Natural killer cell treated with Interleukin-12 subunit alpha and Interleukin-12 subunit beta and Interleukin-15 and Interleukin-18, amount 100 ng/mL, for 72 hours (primary cell): ENCODE measurements around the gene CDH2. TPM values are rescaled to one million over a fixed set of nuclear protein-coding genes. Genes with fewer than 3 reads are reported as not detected.

ENCODE experiments used
- ATAC-seq, 2 donors: fragments of 150-1000 bp; cut with Tn5 transposase in 1 of 2; sonication (Bioruptor Pico), chemical (Tn5 transposase) in 1 of 2; 2 replicates each; pipeline ENCODE4 v1.10.0; 2021
- DNase-seq: peaks from one replicate; pipeline ENCODE4 v3.0.0; 2022; ENCODE audit warnings: low spot score
- H3K27ac Mint-ChIP-seq, 2 donors: 1 replicate in 1 of 2; 2 replicates in 1 of 2; pipeline ENCODE4 v1.8.0; 2022; ENCODE audit warnings: mixed read lengths in 2 of 2, mild to moderate bottlenecking in 1 of 2, moderate library complexity in 1 of 2
- H3K27me3 Mint-ChIP-seq, 2 donors: 1 replicate in 1 of 2; 2 replicates in 1 of 2; pipeline ENCODE4 v1.8.0; 2022; ENCODE audit warnings: mixed read lengths in 2 of 2
- H3K36me3 Mint-ChIP-seq: one replicate; pipeline ENCODE4 v1.8.0; 2022; ENCODE audit warnings: mixed read lengths
- H3K4me1 Mint-ChIP-seq, 2 donors: 1 replicate in 1 of 2; 2 replicates in 1 of 2; pipeline ENCODE4 v1.8.0; 2022; ENCODE audit warnings: low read depth in 2 of 2, mixed read lengths in 2 of 2, mild to moderate bottlenecking in 1 of 2
- H3K4me3 Mint-ChIP-seq: one replicate; pipeline ENCODE4 v1.8.0; 2022; ENCODE audit warnings: mixed read lengths
- H3K9me3 Mint-ChIP-seq: 2 replicates; pipeline ENCODE4 v1.8.0; 2022; ENCODE audit warnings: mixed read lengths
- total RNA-seq, 2 donors: library from RNA; stranded (reverse); gene quantifications; one replicate each; pipeline ENCODE4 v1.2.3, GENCODE V29; 2022

Gene CDH2
- total RNA-seq, 2 donors from 2014 or later, result 1.4 TPM; not detected in 1

GRCh38 chr18:28075501-28075900 lies 101.4 kb downstream of the CDH2 start:
- no peaks in the 10 kb centered on the region for H3K27me3 Mint-ChIP-seq
- DNase-seq (no peak), ATAC-seq (no peak)
- H3K4me1 Mint-ChIP-seq, result no peaks in the 10 kb centered on the region
- peaks cover 10% of the 10 kb centered on the region for H3K9me3 Mint-ChIP-seq
- no peak overlapping the region for H3K4me3 Mint-ChIP-seq
- no peaks in the 10 kb centered on the region for H3K36me3 Mint-ChIP-seq
- H3K27ac Mint-ChIP-seq, result no peak overlapping the region

GRCh38 chr18:28074076-28074475 lies 102.9 kb downstream of the CDH2 start:
- Mint-ChIP-seq H3K27me3 (no peaks in the 10 kb centered on the region), H3K4me3 (no peak overlapping the region), H3K27ac (no peak overlapping the region), H3K9me3 (peaks cover 14% of the 10 kb centered on the region), H3K4me1 (no peaks in the 10 kb centered on the region), H3K36me3 (no peaks in the 10 kb centered on the region)
- DNase-seq (no peak), ATAC-seq (no peak)

DNA sequence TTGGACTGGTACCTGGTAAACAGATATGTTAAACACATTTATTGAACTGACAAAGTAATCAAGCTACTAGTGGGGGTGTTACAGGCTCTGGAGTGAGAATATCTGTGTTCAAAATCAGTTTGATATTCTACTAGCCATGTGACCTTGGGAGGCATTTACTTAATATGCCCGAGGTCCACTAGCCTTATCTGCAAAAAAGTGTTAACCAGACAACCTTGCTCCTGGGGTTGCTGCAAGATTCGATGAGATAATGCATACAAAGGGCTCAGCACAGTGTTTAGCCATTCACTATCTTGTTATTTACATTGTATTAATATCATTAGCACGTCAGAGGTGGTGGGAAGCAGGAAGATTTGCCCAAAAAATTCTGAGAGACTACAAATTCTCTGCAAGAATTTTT lies 103.3 kb downstream of the CDH2 start:
- Mint-ChIP-seq H3K27ac (no peak overlapping the region), H3K4me3 (no peak overlapping the region), H3K36me3 (no peaks in the 10 kb centered on the region), H3K27me3 (no peaks in the 10 kb centered on the region), H3K4me1 (no peaks in the 10 kb centered on the region), H3K9me3 (peaks cover 14% of the 10 kb centered on the region)
- ATAC-seq (no peak), DNase-seq (no peak)

GRCh38 chr18:28071199-28071598 lies 105.7 kb downstream of the CDH2 start:
- no peaks in the 10 kb centered on the region for H3K4me1 Mint-ChIP-seq
- no peak overlapping the region for H3K4me3 Mint-ChIP-seq
- no peaks in the 10 kb centered on the region for H3K36me3 Mint-ChIP-seq
- no peak for DNase-seq
- peaks cover 18% of the 10 kb centered on the region for H3K9me3 Mint-ChIP-seq
- no peak for ATAC-seq
- H3K27ac Mint-ChIP-seq, result no peak overlapping the region
- H3K27me3 Mint-ChIP-seq, result no peaks in the 10 kb centered on the region

- DNase-seq (no peak), ATAC-seq (no peak)
- H3K36me3 Mint-ChIP-seq, result no peaks in the 10 kb centered on the region
- H3K4me3 Mint-ChIP-seq, result no peak overlapping the region
- no peaks in the 10 kb centered on the region for H3K27me3 Mint-ChIP-seq
- peaks cover 22% of the 10 kb centered on the region for H3K9me3 Mint-ChIP-seq
- H3K27ac Mint-ChIP-seq, result no peak overlapping the region
- no peaks in the 10 kb centered on the region for H3K4me1 Mint-ChIP-seq
Observed at GRCh38 chr18:28068207-28068606, 108.7 kb downstream of the CDH2 start.

DNA sequence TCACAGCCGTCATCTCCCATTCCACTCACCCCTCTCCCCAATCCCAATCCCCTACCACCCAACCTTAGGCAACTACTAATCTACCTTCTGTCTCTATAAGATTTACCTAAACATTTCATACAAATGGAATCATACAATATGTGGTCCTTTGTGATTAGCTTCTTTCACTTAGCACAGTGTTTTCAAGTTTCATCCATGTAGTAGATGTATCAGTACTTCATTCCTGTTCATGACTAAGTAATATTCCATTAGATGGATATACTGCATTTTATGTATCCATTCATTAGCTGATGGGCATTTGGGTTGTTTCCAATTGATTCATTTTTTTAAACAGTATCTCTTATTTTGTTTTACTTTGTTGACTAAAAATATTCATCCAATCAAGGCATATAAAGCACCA lies 109.6 kb downstream of the CDH2 start:
- Mint-ChIP-seq H3K4me1 (no peaks in the 10 kb centered on the region), H3K27me3 (no peaks in the 10 kb centered on the region), H3K36me3 (no peaks in the 10 kb centered on the region), H3K9me3 (peaks cover 22% of the 10 kb centered on the region), H3K27ac (no peak overlapping the region), H3K4me3 (no peak overlapping the region)
- no peak for DNase-seq
- ATAC-seq, result no peak

DNA sequence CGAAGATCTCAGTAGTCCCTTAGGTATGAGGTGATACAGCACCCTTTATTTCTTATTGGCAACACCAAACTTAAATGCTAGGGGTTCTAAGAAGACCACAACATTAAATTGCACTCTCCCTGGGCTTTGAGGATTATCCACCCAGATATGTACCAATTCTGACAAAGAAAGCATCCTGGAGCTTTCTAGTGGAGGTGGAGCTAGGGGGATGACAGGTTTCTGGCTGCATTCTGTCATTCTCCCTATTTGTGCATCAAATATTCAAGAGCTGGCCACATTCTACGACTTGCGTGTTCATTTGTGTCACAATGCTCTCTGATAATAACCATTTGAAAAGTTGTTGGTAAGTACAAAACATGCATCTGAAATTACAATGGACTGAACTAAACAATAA lies 111.1 kb downstream of the CDH2 start:
- no peaks in the 10 kb centered on the region for H3K36me3 Mint-ChIP-seq
- H3K4me1 Mint-ChIP-seq, result no peaks in the 10 kb centered on the region
- ATAC-seq (no peak), DNase-seq (no peak)
- no peak overlapping the region for H3K4me3 Mint-ChIP-seq
- H3K27ac Mint-ChIP-seq, result no peak overlapping the region
- no peaks in the 10 kb centered on the region for H3K27me3 Mint-ChIP-seq
- peaks cover 13% of the 10 kb centered on the region for H3K9me3 Mint-ChIP-seq

DNA sequence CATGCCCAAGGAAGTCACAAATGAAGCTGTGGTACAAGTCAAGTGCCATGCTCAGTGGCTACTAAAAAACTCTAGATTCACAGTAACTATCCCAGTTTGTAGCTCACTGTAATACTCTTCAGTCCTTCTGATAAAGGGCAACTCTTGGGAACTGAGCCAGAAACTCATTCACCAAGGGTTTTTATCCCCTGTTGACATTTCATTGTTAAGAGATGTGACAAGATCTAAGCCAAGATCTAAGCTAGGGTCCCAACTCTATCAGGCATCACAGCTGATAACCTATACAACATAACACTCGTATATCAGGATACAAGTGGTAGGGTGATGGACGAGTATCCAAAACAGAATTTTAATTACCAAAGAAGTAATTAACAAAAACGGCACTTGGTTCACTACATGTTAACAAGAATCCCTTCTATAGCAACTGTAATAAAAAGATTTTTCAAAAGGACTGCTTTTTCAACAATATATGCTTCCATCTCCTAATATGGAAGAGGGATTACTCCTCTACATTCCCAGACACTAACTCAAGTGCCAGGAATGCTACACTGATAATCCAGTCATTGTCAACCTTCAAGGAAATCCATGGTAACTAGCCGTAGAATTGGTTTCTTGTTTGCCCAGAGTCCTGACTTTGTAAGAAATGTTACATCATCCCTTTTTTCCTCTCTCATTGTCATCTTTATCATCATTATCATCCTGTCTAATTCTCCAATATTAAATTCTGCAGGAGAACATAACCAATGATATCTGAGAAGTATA lies 111.7 kb downstream of the CDH2 start:
- DNase-seq (no peak), ATAC-seq (no peak)
- Mint-ChIP-seq H3K27ac (no peak overlapping the region), H3K4me3 (no peak overlapping the region), H3K4me1 (no peaks in the 10 kb centered on the region), H3K9me3 (peaks cover 10% of the 10 kb centered on the region), H3K36me3 (no peaks in the 10 kb centered on the region), H3K27me3 (no peaks in the 10 kb centered on the region)

- Mint-ChIP-seq H3K4me1 (no peaks in the 10 kb centered on the region), H3K36me3 (no peaks in the 10 kb centered on the region), H3K9me3 (peaks cover 9% of the 10 kb centered on the region), H3K27me3 (no peaks in the 10 kb centered on the region), H3K4me3 (no peak overlapping the region), H3K27ac (no peak overlapping the region)
- ATAC-seq (no peak), DNase-seq (no peak)
Observed at GRCh38 chr18:28063926-28064325, 113.0 kb downstream of the CDH2 start.

GRCh38 chr18:28063271-28063761 lies 113.6 kb downstream of the CDH2 start:
- DNase-seq, result no peak
- H3K27ac Mint-ChIP-seq, result no peak overlapping the region
- H3K27me3 Mint-ChIP-seq, result no peaks in the 10 kb centered on the region
- H3K9me3 Mint-ChIP-seq, result peaks cover 9% of the 10 kb centered on the region
- no peaks in the 10 kb centered on the region for H3K36me3 Mint-ChIP-seq
- ATAC-seq, result no peak
- H3K4me3 Mint-ChIP-seq, result no peak overlapping the region
- H3K4me1 Mint-ChIP-seq, result no peaks in the 10 kb centered on the region

- no peak for ATAC-seq
- DNase-seq, result no peak
- no peaks in the 10 kb centered on the region for H3K27me3 Mint-ChIP-seq
- no peak overlapping the region for H3K27ac Mint-ChIP-seq
- no peak overlapping the region for H3K4me3 Mint-ChIP-seq
- peaks cover 9% of the 10 kb centered on the region for H3K9me3 Mint-ChIP-seq
- H3K36me3 Mint-ChIP-seq, result no peaks in the 10 kb centered on the region
- H3K4me1 Mint-ChIP-seq, result no peaks in the 10 kb centered on the region
Observed at GRCh38 chr18:28062443-28062842, 114.5 kb downstream of the CDH2 start.

GRCh38 chr18:28059861-28060260 lies 117.1 kb downstream of the CDH2 start:
- Mint-ChIP-seq H3K9me3 (peaks cover 2% of the 10 kb centered on the region), H3K36me3 (no peaks in the 10 kb centered on the region), H3K4me1 (no peaks in the 10 kb centered on the region), H3K4me3 (no peak overlapping the region), H3K27ac (no peak overlapping the region), H3K27me3 (no peaks in the 10 kb centered on the region)
- no peak for DNase-seq
- no peak for ATAC-seq

GRCh38 chr18:28050545-28050944 lies 126.4 kb downstream of the CDH2 start:
- Mint-ChIP-seq H3K27ac (no peak overlapping the region), H3K36me3 (no peaks in the 10 kb centered on the region), H3K4me1 (no peaks in the 10 kb centered on the region), H3K9me3 (no peaks in the 10 kb centered on the region), H3K4me3 (no peak overlapping the region), H3K27me3 (no peaks in the 10 kb centered on the region)
- ATAC-seq (no peak), DNase-seq (no peak)

GRCh38 chr18:28048612-28049011 lies 128.3 kb downstream of the CDH2 start:
- H3K9me3 Mint-ChIP-seq, result no peaks in the 10 kb centered on the region
- H3K36me3 Mint-ChIP-seq, result no peaks in the 10 kb centered on the region
- no peak overlapping the region for H3K4me3 Mint-ChIP-seq
- ATAC-seq (no peak), DNase-seq (no peak)
- H3K4me1 Mint-ChIP-seq, result no peaks in the 10 kb centered on the region
- no peak overlapping the region for H3K27ac Mint-ChIP-seq
- no peaks in the 10 kb centered on the region for H3K27me3 Mint-ChIP-seq

GRCh38 chr18:28045880-28046279 lies 131.1 kb downstream of the CDH2 start:
- no peak for ATAC-seq
- no peaks in the 10 kb centered on the region for H3K9me3 Mint-ChIP-seq
- no peak for DNase-seq

More at GRCh38 chr18:28045880-28046279, 131.1 kb downstream of the CDH2 start:
- no peak overlapping the region for H3K27ac Mint-ChIP-seq
- H3K4me1 Mint-ChIP-seq, result no peaks in the 10 kb centered on the region
- H3K27me3 Mint-ChIP-seq, result no peaks in the 10 kb centered on the region
- no peak overlapping the region for H3K4me3 Mint-ChIP-seq
- no peaks in the 10 kb centered on the region for H3K36me3 Mint-ChIP-seq
